Neutrophil (primary cell): ENCODE measurements around the gene PRELP.

Experiments
- H3K27ac ChIP-seq: fragments of 200-600 bp; sonication (generic); 2 replicates; pipeline ENCODE4 v1.5.1; 2016; ENCODE audit warnings: mild to moderate bottlenecking, moderate library complexity
- H3K27me3 ChIP-seq: fragments of 200-600 bp; sonication (generic); 2 replicates; pipeline ENCODE4 v1.6.0; 2016; ENCODE audit warnings: mild to moderate bottlenecking
- H3K36me3 ChIP-seq: fragments of 200-600 bp; sonication (generic); 2 replicates; pipeline ENCODE4 v1.5.1; 2017
- H3K4me1 ChIP-seq, 2 experiments: fragments of 200-600 bp in 1 of 2; sonication (generic) in 1 of 2; 1 replicate in 1 of 2; 2 replicates in 1 of 2; pipeline versions ENCODE4 v1.5.1 to v1.6.1; 2013 to 2016; ENCODE audit warnings: low read depth in 1 of 2, low read length in 1 of 2, mild to moderate bottlenecking in 1 of 2, moderate library complexity in 1 of 2; ENCODE audit not compliant: control insufficient read depth in 1 of 2, insufficient read depth in 1 of 2
- H3K4me3 ChIP-seq, 2 experiments: fragments of 200-600 bp in 1 of 2; sonication (generic) in 1 of 2; 1 replicate in 1 of 2; 2 replicates in 1 of 2; pipeline ENCODE4 v1.5.1; 2013 to 2016; ENCODE audit warnings: low read depth in 1 of 2, low read length in 1 of 2, mild to moderate bottlenecking in 1 of 2, moderate library complexity in 1 of 2
- H3K9me3 ChIP-seq: fragments of 200-600 bp; sonication (generic); 2 replicates; pipeline ENCODE4 v1.5.1; 2016
- TF ChIP-seq, protein P1 (sequence below): fragments of 200-600 bp; sonication (generic); IDR thresholded peaks from 2 replicates; pipeline ENCODE4 v1.5.1; 2016; ENCODE audit warnings: antibody characterized with exemption

Gene PRELP

DNA sequence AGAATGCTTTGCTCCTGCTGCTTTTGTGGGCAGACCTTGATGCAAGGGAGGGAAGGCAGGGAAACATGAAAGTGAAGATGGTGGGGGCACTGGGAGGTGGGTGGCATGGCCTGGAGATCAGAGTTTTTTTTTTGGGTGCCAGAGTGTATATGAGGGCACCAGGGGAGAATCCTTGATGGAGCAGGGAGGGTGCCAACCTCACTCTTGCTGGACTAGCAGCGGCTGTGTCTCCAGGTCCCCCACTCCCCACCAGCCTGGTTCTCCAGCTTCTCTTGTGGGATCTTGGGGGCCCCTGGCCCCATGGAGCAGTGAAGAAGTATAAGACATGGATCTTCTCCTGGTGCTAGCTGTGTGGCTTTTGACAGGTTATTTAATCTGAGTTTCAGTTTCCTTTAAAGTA is 13.5 kb upstream of the PRELP start:
- Histone ChIP-seq H3K4me1 (no peaks in the 10 kb centered on the region), H3K36me3 (no peaks in the 10 kb centered on the region), H3K9me3 (no peaks in the 10 kb centered on the region), H3K27me3 (peaks cover 24% of the 10 kb centered on the region), H3K27ac (no peak overlapping the region), H3K4me3 (no peak overlapping the region)
- TF ChIP-seq, protein P1, sequence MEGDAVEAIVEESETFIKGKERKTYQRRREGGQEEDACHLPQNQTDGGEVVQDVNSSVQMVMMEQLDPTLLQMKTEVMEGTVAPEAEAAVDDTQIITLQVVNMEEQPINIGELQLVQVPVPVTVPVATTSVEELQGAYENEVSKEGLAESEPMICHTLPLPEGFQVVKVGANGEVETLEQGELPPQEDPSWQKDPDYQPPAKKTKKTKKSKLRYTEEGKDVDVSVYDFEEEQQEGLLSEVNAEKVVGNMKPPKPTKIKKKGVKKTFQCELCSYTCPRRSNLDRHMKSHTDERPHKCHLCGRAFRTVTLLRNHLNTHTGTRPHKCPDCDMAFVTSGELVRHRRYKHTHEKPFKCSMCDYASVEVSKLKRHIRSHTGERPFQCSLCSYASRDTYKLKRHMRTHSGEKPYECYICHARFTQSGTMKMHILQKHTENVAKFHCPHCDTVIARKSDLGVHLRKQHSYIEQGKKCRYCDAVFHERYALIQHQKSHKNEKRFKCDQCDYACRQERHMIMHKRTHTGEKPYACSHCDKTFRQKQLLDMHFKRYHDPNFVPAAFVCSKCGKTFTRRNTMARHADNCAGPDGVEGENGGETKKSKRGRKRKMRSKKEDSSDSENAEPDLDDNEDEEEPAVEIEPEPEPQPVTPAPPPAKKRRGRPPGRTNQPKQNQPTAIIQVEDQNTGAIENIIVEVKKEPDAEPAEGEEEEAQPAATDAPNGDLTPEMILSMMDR, result no peak

DNA sequence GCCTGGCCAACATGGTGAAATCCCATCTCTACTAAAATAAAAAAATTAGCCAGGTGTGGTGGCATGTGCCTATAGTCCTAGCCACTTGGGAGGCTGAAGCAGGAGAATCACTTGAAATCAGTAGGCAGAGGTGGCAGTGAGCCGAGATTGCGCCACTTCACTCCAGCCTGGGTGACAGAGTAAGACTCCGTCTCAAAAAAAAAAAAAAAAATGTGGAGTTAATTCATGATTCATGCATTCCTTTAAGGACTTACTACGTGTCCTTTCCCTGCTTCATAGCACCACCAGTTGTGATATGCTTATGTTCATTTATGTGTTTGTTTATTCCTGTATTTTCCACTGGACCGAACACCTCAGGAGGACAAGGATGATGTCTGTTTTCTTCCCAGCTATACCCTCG is 12.7 kb upstream of the PRELP start:
- TF ChIP-seq, protein P1, result no peak
- peaks cover 16% of the 10 kb centered on the region for H3K27me3 ChIP-seq
- H3K9me3 ChIP-seq, result no peaks in the 10 kb centered on the region
- no peaks in the 10 kb centered on the region for H3K4me1 ChIP-seq
- H3K36me3 ChIP-seq, result no peaks in the 10 kb centered on the region
- H3K4me3 ChIP-seq, result no peak overlapping the region
- no peak overlapping the region for H3K27ac ChIP-seq

DNA sequence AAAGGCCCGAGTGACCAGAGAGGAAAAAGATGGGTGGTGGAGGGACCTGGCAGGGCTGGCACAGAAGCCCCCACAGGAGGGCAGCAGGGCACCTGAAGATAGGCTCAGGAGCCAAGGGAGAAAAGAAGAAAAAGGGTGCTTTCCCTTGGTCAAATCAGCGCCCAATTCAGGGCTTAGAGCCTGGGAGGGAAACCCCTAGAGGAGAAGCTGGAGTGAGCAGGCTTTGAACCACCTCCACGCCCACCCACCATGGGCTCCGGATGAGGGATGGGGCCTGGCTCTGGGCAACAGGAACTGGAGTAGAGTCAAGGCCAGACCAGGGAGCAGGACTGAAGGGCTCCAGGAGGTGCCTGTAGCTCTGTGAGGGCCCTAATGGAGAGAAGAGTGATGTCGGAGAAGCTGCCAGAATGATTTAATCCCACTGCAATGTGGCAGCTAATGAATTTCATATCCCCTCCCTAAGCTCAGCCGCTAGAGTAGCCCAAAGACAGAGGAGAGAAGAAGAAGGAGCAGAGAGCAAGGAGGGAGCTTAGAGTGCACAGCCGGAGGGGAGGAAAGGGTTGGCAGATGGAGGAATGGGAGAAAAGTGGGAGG is 12.0 kb upstream of the PRELP start:
- Histone ChIP-seq H3K4me1 (no peaks in the 10 kb centered on the region), H3K4me3 (no peak overlapping the region), H3K27me3 (peaks cover 12% of the 10 kb centered on the region), H3K9me3 (no peaks in the 10 kb centered on the region), H3K36me3 (no peaks in the 10 kb centered on the region), H3K27ac (no peak overlapping the region)
- TF ChIP-seq, protein P1, result no peak

DNA sequence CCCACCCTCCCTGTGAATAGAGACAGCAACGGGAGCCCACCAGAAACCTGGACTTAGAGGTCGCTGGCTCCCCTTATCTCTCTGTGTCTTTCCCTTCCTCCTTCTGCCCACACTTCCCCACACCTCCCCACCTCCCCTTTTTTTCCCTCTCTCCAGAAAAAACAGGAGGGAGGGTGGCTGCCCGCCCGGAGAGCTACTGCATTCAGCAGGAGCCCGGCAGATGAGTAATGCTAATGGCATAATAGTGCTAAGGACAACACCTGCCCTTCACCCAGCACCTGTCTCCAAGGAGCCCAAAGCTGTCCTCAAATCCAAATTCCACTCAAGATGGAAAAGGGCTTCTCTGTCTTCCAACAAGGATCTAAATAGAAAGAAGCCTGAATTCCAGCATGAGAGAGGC is 11.4 kb upstream of the PRELP start:
- Histone ChIP-seq H3K9me3 (no peaks in the 10 kb centered on the region), H3K27ac (no peak overlapping the region), H3K4me3 (no peak overlapping the region), H3K36me3 (no peaks in the 10 kb centered on the region), H3K4me1 (no peaks in the 10 kb centered on the region), H3K27me3 (peaks cover 5% of the 10 kb centered on the region)
- TF ChIP-seq, protein P1, result no peak

DNA sequence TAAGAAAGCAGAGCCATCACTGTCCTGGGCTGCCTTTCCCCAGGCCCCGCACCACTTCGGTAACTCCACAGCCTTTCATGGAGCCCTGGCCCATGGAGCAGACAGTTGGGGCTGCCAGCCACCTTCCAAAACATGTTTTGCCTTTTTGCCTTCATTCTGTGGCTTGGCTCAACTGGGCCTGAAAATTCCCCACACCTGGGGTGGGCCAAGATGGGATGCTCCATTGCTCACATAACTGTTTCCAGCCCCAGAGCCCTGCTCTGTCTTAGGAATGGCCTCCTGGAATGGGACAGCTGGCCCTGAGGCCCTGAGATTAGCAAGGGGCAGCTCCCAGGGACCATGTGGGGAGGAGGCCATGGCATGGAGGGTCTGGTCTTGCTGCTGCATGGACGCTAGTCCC is 10.9 kb upstream of the PRELP start:
- no peaks in the 10 kb centered on the region for H3K4me1 ChIP-seq
- no peak overlapping the region for H3K27ac ChIP-seq
- peaks cover 4% of the 10 kb centered on the region for H3K27me3 ChIP-seq
- H3K9me3 ChIP-seq, result no peaks in the 10 kb centered on the region
- H3K4me3 ChIP-seq, result no peak overlapping the region
- TF ChIP-seq, protein P1, result no peak
- H3K36me3 ChIP-seq, result no peaks in the 10 kb centered on the region
